HG03460 (cell line): Measurements from ENCODE around the gene RMI2.

Source experiments
- ATAC-seq: cut with Tn5 transposase; IDR thresholded peaks from one replicate; pipeline ENCODE4 v1.9.1; 2021; ENCODE audit not compliant: unreplicated experiment

The RMI2 gene

DNA sequence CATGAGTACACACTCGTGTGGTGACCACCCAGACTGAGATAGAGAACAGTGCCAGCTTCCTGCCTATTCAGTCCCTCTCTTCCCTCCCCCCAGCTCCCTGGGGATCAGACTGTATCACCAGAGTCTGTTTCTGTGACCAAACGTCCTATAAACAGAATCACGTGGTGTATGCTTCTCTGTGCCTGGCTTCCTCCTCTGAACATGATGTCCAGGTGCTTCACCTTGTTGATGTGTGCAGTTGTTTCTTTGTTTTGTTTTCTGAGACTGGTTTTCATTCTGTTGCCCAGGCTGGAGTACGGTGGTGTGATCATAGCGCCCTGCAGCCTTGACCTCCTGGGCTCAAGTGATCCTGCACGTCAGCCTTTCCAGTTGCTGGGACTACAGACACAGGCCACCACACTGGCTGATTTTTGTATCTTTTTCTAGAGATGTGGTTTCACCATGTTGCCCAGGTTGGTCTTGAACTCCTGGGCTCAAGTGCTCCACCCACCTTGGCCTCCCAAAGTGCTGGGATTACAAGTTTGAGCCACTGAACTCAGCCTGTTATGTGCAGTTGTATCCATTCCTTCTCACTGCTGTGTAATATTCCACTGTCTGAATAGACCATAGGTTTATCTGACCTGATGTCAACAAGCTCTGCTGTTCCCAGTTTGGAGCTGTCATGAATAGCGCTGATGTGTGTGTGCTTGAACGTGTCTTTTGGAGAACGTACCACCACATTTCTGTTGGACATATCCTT is 35.2 kb upstream of the RMI2 start:
- peak; percentile 48 for ATAC-seq

- no peak for ATAC-seq
Measured at GRCh38 chr16:11310634-11310977, 34.7 kb upstream of the RMI2 start.

- ATAC-seq = peak; percentile 37
Measured at GRCh38 chr16:11310997-11311561, 34.2 kb upstream of the RMI2 start.

- ATAC-seq = no peak
Measured at GRCh38 chr16:11312718-11313492, 32.4 kb upstream of the RMI2 start.

DNA sequence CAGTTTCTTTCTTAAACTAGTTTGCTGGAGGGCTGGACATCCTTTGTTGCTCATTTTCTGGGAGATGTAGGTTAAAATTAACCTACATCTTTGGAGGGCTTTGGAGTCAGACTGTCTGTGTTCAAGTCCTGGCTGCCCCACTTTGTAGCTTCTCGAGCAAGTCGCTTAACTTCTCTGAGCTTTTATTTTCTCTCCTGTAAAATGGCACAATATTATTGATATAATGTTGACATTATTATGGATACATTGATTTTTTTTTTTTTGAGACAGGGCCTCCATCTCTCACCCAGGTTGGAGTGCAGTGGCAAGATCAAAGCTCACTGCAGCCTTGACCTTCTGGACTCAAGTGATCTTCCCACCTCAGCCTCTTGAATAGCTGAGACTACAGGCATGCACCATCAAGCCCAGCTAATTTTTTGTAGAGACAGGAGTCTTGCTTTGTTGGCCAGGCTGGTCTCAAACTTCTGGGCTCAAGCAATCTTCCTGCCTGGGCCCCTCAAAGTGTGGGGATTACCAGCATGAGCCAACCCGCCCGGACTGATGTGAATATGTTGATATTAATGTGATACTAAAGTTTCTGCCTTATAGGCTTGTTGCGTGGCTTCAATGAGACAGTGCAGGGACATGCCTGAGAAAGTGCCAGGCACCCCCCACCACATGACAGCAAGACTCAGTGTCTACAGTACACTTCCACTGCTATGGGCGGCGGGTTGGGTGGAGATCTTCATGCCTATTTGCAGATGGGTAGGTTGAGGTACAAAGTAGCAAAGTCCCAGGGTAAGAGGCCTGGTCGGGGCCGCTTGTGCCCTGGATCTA is 31.6 kb upstream of the RMI2 start:
- ATAC-seq = no peak

DNA sequence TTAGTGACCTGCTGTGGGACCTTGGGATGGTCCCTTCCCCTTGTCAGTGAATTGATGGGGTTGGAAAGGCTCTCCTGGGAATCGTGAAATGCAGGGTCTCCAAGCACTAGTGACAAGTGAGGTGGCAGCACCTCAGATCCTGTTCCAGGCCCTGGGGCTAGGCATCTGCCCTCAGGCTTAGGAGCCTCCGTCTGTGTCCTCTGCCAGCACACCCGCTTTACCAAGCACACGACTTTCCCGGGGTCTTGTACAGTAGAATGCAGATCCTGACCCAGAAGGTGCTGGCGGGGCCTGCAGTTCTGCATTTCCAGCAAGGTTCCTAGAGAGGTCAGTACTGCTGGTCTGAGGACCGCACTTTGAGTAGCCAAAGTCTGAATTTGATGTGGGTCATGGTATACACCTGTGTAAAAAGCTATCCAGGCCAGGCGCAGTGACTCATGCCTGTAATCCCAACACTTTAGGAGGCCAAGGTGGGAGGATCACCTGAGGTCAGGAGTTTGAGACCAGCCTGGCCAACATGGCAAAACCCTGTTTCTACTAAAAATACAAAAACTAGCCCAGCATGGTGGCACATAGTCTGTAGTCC is 30.9 kb upstream of the RMI2 start:
- ATAC-seq = no peak

DNA sequence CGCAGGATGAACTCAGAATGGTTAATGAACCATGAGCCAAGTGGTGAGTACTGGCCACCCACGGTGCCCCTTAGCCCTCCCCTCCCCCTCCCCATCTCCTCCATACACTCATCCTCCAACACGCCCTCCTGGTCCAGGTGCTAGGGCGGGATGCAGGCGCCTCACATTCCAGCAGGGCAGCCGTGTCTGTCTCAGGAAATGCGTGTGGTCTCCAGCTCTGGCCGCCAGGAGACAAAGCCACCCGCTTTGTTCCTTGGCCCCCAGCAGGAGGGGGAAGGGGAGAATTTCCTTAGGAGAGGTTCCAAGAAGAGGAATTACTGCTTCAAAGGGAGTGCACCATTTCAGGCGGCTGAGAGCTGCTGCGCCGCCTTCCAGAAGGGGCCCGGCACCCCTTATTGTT is 29.7 kb upstream of the RMI2 start:
- no peak for ATAC-seq

- ATAC-seq = no peak
Measured at GRCh38 chr16:11316331-11317015, 28.8 kb upstream of the RMI2 start.

DNA sequence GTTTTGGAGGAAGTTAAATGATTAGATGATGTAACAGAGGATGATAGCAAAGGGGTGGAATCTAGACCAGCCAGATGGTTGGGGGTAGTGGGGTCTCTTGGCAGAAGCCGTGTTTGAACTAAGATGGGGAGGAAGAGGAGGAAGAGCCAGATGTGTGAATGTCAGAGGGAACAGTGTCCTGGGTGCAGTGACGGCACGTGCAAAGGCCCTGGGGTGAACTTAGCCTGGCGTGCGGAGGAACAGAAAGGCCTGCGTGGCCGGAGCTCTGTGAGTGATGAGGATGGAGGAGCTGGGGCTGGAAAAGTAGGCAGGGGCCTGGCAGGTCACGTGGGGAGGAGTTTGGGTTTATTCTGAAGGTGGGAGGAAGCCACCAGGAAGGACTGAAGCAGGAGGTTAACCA is 26.4 kb upstream of the RMI2 start:
- no peak for ATAC-seq

DNA sequence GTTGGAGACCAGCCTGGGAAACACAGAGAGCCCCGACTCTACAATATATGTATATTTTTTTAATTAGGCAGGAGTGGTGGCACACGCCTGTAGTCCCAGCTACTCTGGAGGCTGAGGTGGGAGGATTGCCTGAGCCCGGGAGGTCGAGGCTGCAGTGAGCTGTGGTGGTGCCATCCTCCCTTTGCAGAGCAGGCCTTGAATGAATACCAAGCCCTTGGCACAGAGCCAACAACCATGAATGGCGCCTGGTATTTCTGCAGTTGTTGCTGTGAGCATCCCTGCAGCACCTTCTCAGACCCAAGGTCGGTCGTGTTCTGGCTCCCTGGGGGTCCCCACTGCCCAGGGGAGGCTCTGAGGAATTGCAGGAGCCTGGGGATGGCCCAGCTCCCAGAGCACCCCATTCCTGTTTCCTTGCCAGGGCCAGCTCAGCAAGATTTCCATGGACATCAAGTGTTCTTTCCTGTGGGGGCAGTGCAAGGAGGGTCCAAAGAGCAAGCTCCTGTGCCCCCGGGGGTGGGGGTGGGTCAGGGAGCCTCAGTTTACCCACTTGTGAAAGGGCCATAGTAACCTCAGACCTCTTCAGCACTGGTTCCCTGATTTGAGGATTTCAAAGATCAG is 25.6 kb upstream of the RMI2 start:
- ATAC-seq = no peak

GRCh38 chr16:11320170-11320569 is 25.1 kb upstream of the RMI2 start:
- ATAC-seq = no peak

DNA sequence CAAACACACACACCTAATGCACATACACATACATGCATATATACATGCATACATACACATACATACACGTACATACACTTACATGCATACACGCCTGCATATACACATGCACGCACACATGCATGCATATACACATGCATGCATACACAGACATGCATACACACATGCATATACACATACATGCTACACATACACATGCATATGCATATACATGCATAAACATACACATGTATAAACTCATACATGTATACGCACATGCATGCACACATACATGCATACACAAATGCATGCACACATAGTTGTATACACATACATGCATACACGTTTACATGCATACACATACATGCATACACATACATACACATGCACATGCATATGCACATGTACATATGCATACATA is 23.6 kb upstream of the RMI2 start:
- no peak for ATAC-seq

GRCh38 chr16:11322823-11323222 is 22.4 kb upstream of the RMI2 start:
- no peak for ATAC-seq

- no peak for ATAC-seq
Measured at GRCh38 chr16:11323551-11324336, 21.5 kb upstream of the RMI2 start.

DNA sequence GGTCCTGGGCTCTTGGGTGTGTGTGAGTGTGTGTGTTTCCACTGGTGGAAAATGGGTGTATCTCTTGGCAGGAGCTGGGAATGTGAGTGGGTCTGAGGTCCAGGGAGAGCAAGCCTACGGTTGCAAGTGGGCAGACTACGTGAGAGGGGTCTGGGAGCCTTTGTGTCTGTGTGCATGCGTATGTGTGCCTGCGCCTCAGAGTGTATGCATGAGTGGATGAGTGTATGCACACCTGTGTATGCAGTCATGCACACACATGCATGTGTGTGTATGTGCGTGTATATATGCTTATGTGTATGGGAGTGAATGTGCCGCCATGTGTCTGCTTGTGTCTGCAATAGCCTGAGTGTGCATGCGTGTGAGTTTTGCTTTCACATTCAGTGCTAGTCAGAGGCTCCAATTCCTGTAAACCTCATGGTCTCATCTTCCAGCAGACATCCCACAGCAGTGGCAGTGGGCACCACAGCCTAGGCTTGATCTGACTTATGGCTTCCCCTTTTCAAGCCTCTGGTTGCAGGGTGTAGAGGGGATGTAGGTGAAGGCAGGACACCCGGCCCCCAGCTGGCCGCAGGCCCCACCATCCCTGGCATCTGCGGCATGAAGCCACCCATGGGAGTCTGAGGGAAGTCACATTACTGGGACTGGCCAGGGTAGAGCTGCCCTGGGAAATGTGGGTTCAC is 19.7 kb upstream of the RMI2 start:
- ATAC-seq = no peak

DNA sequence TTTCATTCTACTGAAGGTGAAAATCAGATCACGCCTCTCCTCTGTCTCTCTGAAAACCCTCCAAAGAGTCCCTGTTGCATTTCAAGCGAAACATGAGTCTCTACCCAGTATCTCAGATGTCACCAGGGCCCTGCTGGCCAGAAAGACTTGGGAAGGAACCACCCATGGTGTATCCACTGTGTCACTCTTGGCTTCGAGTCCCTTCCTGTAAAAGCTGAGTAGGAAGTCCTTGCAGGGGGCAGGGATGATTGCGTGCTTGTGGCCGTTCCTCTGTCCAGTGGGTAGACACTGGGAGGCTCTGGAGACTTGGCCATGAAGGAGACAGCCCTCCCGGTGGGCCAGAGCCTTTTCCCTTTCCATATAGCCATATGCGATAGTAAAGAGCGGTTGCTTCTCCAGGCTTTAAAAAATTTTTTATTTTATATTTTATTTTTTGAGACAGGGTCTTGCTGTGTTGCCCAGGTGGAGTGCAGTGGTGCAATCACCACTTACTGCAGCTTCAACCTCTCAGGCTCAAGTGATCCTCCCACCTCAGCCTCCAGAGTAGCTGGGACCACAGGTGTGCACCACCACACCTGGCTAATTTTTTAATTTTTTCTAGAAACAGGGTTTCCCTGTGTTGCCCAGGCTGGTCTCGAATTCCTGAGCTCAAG is 19.0 kb upstream of the RMI2 start:
- no peak for ATAC-seq

DNA sequence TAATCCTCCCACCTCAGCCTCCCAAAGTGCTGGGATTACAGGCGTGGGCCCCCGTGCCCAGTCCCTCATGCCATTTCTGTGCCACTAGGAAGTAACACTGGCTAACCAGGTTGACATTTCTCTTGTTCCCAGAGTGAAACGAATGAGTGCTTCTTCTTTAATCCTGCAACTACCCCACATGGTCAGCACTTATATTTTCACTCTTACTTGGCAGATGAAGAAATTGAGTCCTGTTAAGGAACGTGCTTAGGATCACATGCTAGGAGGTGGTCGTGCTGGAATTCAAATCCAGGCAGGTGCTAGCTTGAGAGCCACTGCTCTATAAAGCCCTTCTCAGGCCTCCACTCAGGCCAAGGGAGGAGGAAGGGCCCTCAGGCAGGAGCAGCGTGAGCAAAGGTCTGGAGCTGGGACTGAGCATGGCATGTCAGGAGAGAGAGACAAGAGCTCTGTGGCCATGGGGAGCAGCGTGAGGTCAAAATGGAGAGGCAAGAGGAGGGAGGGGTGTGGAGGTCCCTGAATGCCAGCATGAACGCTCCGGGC is 18.5 kb upstream of the RMI2 start:
- ATAC-seq = no peak
